Left lung (tissue), 10 donors: ENCODE results near the gene LRMDA. TPM values are rescaled to one million over a fixed set of nuclear protein-coding genes. Genes with fewer than 3 reads are reported as not detected.

Experiments used
- ATAC-seq: fragments of 200-7000 bp; cut with Tn5 transposase; one replicate; pipeline ENCODE4 v1.9.1; 2020; ENCODE audit warnings: moderate library complexity
- DNase-seq, 4 donors: peaks; one replicate each; pipeline ENCODE4 v3.0.0-alpha.2; 2013 to 2020
- H3K27ac ChIP-seq, 2 donors: fragments of 200-600 bp; sonication (generic) in 1 of 2; one replicate each; pipeline versions ENCODE4 v1.5.0 to v1.8.0; 2020 to 2021
- H3K27me3 ChIP-seq, 2 donors: fragments of 200-600 bp; sonication (generic) in 1 of 2; one replicate each; pipeline versions ENCODE4 v1.5.0 to v1.8.0; 2020 to 2021
- H3K36me3 ChIP-seq, 2 donors: fragments of 200-600 bp; sonication (generic) in 1 of 2; one replicate each; pipeline versions ENCODE4 v1.5.0 to v1.8.0; 2020 to 2021
- H3K4me1 ChIP-seq, 2 donors: fragments of 200-600 bp; one replicate each; pipeline ENCODE4 v1.8.0; 2021
- H3K4me3 ChIP-seq, 2 donors: fragments of 200-600 bp; sonication (generic) in 1 of 2; one replicate each; pipeline versions ENCODE4 v1.5.0 to v1.8.0; 2020 to 2021; ENCODE audit warnings: mild to moderate bottlenecking in 1 of 2
- H3K9me3 ChIP-seq, 2 donors: fragments of 200-600 bp; sonication (generic) in 1 of 2; one replicate each; pipeline versions ENCODE4 v1.5.0 to v1.8.0; 2020 to 2021
- CTCF ChIP-seq, 2 donors: fragments of 200-600 bp; sonication (generic) in 1 of 2; IDR thresholded peaks; one replicate each; pipeline versions ENCODE4 v1.5.0 to v1.8.0; 2021; ENCODE audit warnings: antibody characterized with exemption in 2 of 2
- intact Hi-C, 2 donors: fragments of 100-400 bp; cut with DNase I; formaldehyde crosslinking; loops; one replicate each; pipeline versions ENCODE4 v1.11.2 to v1.14.2; 2022
- polyA plus RNA-seq, 6 donors: library from polyadenylated mRNA; unstranded; fragments of 120-200 nt; gene quantifications; one replicate each; pipeline ENCODE4 v1.2.1, GENCODE V29; 2013; ENCODE audit not compliant: insufficient read length in 6 of 6
- total RNA-seq, 2 donors: library from RNA; stranded (reverse); fragmentation: NEBNext Ultra II Directional; extraction: Animal tissue kit (Norgen Biotek cat#: 25700); gene quantifications; one replicate each; pipeline ENCODE4 v1.2.1, GENCODE V29; 2021
- donor health status: DM: no; HTN: yes; CAD: no.
- donor health status: DM: no; HTN: no; CAD: no.

The LRMDA gene
- total and polyA plus RNA-seq, 8 donors = 13.9 to 23.6 (median 18.7) TPM

GRCh38 chr10:76554033-76554408 is 1122.6 kb downstream of the LRMDA start:
- H3K27me3 ChIP-seq = no peaks in the 10 kb centered on the region
- no peak overlapping the region for H3K4me3 ChIP-seq
- no peak overlapping the region for H3K27ac ChIP-seq
- H3K36me3 ChIP-seq = no peaks in the 10 kb centered on the region
- no peaks in the 10 kb centered on the region for H3K9me3 ChIP-seq
- no peak for DNase-seq
- intact Hi-C loops = no loop called here
- no peak for TF ChIP-seq CTCF (IDR thresholded peaks at IDR 0.05)
- ATAC-seq = no peak
- H3K4me1 ChIP-seq = peaks cover 0 to 7% of the 10 kb centered on the region in 2 donors

- intact Hi-C loops = no loop called here
- H3K4me1 ChIP-seq = peaks cover 0 to 7% of the 10 kb centered on the region in 2 donors
- H3K36me3 ChIP-seq = no peaks in the 10 kb centered on the region
- no peak for DNase-seq
- H3K4me3 ChIP-seq = no peak overlapping the region
- no peak overlapping the region for H3K27ac ChIP-seq
- no peaks in the 10 kb centered on the region for H3K27me3 ChIP-seq
- TF ChIP-seq CTCF (IDR thresholded peaks at IDR 0.05) = no peak
- no peaks in the 10 kb centered on the region for H3K9me3 ChIP-seq
- no peak for ATAC-seq
Measured at GRCh38 chr10:76554478-76554877, 1123.1 kb downstream of the LRMDA start.

- H3K9me3 ChIP-seq = no peaks in the 10 kb centered on the region
- H3K36me3 ChIP-seq = no peaks in the 10 kb centered on the region
- no peak for TF ChIP-seq CTCF (IDR thresholded peaks at IDR 0.05)
- no peak overlapping the region for H3K4me3 ChIP-seq
- no peaks in the 10 kb centered on the region for H3K27me3 ChIP-seq
- intact Hi-C loops = no loop called here
- peaks cover 0 to 7% of the 10 kb centered on the region in 2 donors for H3K4me1 ChIP-seq
- DNase-seq (no peak), ATAC-seq (no peak)
- H3K27ac ChIP-seq = peak overlapping the region in 1 of 2 donors; percentile 14
Measured at GRCh38 chr10:76555067-76555670, 1123.7 kb downstream of the LRMDA start.

- H3K4me1 ChIP-seq = no peaks in the 10 kb centered on the region
- H3K9me3 ChIP-seq = no peaks in the 10 kb centered on the region
- H3K27me3 ChIP-seq = no peaks in the 10 kb centered on the region
- no peak for DNase-seq
- TF ChIP-seq CTCF (IDR thresholded peaks at IDR 0.05) = no peak
- H3K4me3 ChIP-seq = no peak overlapping the region
- no peak for ATAC-seq
- intact Hi-C loops = no loop called here
- H3K27ac ChIP-seq = no peak overlapping the region
- H3K36me3 ChIP-seq = no peaks in the 10 kb centered on the region
Measured at GRCh38 chr10:76557366-76557765, 1125.9 kb downstream of the LRMDA start.

GRCh38 chr10:76558586-76558985 is 1127.2 kb downstream of the LRMDA start:
- ATAC-seq (peak; percentile 88), DNase-seq (peak in 2 of 4 donors; percentile 42 to 49)
- Histone ChIP-seq H3K4me1 (no peaks in the 10 kb centered on the region), H3K4me3 (no peak overlapping the region), H3K27ac (peak overlapping the region in 1 of 2 donors; percentile 47), H3K36me3 (no peaks in the 10 kb centered on the region), H3K27me3 (no peaks in the 10 kb centered on the region), H3K9me3 (no peaks in the 10 kb centered on the region)
- intact Hi-C loops = no loop called here
- TF ChIP-seq CTCF (IDR thresholded peaks at IDR 0.05) = no peak
